ENCODE results near the gene PIGO.

PIGO gene

GRCh38 chr9:35102769-35103659 lies 6.6 kb upstream of the PIGO start, which contains the start of gene STOML2:
Gene STOML2 (minus strand): TSS chr9:35103131. CDS start chr9:35103094, 37 bp downstream.
- peak; percentile 97 for ATAC-seq (replicated peaks)
- no peaks in the 10 kb centered on the region for H3K9me3 Mint-ChIP-seq
- peak; percentile 87 to 90 (median 90) for DNase-seq
- peaks cover 39% of the 10 kb centered on the region for H3K36me3 Mint-ChIP-seq (ENCODE audit: insufficient read depth)
- H3K4me3 Mint-ChIP-seq, result peak within 1 kb of the TSS; percentile 87 to 90
- H3K27ac Mint-ChIP-seq, result peak within 1 kb of the TSS; percentile 96 to 98
- peaks cover 26 to 27% of the 10 kb centered on the region in 2 donors for H3K4me1 Mint-ChIP-seq (ENCODE audit: low read depth in 2 of 2)
- H3K27me3 Mint-ChIP-seq, result no peaks in the 10 kb centered on the region

- Mint-ChIP-seq H3K4me3 (peak overlapping the region; percentile 87 to 90), H3K27ac (peak overlapping the region; percentile 96 to 98), H3K4me1 (ENCODE audit: low read depth in 2 of 2) (peaks cover 26 to 31% of the 10 kb centered on the region in 2 donors), H3K9me3 (no peaks in the 10 kb centered on the region), H3K36me3 (ENCODE audit: insufficient read depth) (peaks cover 38% of the 10 kb centered on the region), H3K27me3 (no peaks in the 10 kb centered on the region)
- ATAC-seq (replicated peaks), result peak; percentile 16
- no peak for DNase-seq
Observed at GRCh38 chr9:35102465-35102768, 6.0 kb upstream of the PIGO start.

GRCh38 chr9:35097573-35097972 lies 1.2 kb upstream of the PIGO start:
- Mint-ChIP-seq H3K9me3 (no peaks in the 10 kb centered on the region), H3K4me1 (ENCODE audit: low read depth in 2 of 2) (peaks cover 36 to 39% of the 10 kb centered on the region in 2 donors), H3K27ac (no peak overlapping the region), H3K36me3 (ENCODE audit: insufficient read depth) (peaks cover 38% of the 10 kb centered on the region), H3K4me3 (peak overlapping the region; percentile 19 to 84), H3K27me3 (no peaks in the 10 kb centered on the region)
- DNase-seq (no peak), ATAC-seq (replicated peaks) (no peak)

DNA sequence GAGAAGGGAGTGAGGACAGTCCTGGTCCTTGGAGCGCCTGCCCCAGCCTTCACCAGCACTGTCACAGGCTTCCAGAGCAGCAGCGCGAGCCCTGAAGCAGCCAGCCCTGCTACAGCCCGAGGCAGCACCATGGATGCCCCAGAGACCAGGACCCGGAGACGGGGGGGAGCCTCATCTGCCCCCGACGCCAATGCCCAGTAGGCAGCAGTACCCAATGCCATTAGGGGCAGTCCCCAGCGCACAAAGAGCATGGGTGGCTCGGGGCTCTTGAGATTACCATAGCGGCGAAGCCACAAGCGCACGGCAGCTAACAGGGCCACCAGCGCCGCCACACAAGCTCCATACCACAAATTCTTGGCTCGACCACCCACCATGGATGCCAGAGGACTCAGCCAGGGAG lies 4.9 kb downstream of the PIGO start:
- no peak for ATAC-seq (replicated peaks)
- peaks cover 37% of the 10 kb centered on the region for H3K36me3 Mint-ChIP-seq (ENCODE audit: insufficient read depth)
- no peaks in the 10 kb centered on the region for H3K9me3 Mint-ChIP-seq
- H3K4me3 Mint-ChIP-seq, result no peak overlapping the region
- H3K27ac Mint-ChIP-seq, result no peak overlapping the region
- H3K4me1 Mint-ChIP-seq (ENCODE audit: low read depth in 2 of 2), result peaks cover 18 to 19% of the 10 kb centered on the region in 2 donors
- H3K27me3 Mint-ChIP-seq, result no peaks in the 10 kb centered on the region
- no peak for DNase-seq

GRCh38 chr9:35089434-35089833 lies 7.0 kb downstream of the PIGO start:
- Mint-ChIP-seq H3K4me1 (ENCODE audit: low read depth in 2 of 2) (peaks cover 2 to 13% of the 10 kb centered on the region in 2 donors), H3K27ac (no peak overlapping the region), H3K4me3 (no peak overlapping the region), H3K27me3 (no peaks in the 10 kb centered on the region), H3K9me3 (no peaks in the 10 kb centered on the region), H3K36me3 (ENCODE audit: insufficient read depth) (peaks cover 25% of the 10 kb centered on the region)
- DNase-seq (no peak), ATAC-seq (replicated peaks) (no peak)

DNA sequence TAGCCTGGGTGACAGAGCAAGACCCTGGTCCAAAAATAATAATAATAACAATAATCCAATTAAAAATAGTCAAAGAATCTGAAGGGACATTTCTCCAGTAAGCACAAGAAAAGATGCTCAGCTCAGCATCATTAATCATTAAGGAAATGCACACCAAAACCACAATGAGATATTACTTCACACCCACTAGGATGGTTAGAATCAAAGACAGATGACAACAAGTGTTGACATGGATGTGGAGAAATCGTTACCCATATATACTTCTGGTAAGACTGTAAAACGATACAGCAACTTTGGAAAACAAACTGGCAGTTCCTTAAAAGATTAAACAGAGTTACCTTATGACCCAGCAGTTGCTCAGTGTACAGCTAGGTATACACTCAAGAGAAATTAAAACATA lies 11.3 kb downstream of the PIGO start:
- no peaks in the 10 kb centered on the region for H3K27me3 Mint-ChIP-seq
- H3K4me3 Mint-ChIP-seq, result no peak overlapping the region
- H3K27ac Mint-ChIP-seq, result no peak overlapping the region
- ATAC-seq (replicated peaks), result peak; percentile 82
- H3K9me3 Mint-ChIP-seq, result no peaks in the 10 kb centered on the region
- H3K36me3 Mint-ChIP-seq (ENCODE audit: insufficient read depth), result peaks cover 15% of the 10 kb centered on the region
- H3K4me1 Mint-ChIP-seq (ENCODE audit: low read depth in 2 of 2), result peaks cover 3 to 14% of the 10 kb centered on the region in 2 donors
- no peak for DNase-seq

DNA sequence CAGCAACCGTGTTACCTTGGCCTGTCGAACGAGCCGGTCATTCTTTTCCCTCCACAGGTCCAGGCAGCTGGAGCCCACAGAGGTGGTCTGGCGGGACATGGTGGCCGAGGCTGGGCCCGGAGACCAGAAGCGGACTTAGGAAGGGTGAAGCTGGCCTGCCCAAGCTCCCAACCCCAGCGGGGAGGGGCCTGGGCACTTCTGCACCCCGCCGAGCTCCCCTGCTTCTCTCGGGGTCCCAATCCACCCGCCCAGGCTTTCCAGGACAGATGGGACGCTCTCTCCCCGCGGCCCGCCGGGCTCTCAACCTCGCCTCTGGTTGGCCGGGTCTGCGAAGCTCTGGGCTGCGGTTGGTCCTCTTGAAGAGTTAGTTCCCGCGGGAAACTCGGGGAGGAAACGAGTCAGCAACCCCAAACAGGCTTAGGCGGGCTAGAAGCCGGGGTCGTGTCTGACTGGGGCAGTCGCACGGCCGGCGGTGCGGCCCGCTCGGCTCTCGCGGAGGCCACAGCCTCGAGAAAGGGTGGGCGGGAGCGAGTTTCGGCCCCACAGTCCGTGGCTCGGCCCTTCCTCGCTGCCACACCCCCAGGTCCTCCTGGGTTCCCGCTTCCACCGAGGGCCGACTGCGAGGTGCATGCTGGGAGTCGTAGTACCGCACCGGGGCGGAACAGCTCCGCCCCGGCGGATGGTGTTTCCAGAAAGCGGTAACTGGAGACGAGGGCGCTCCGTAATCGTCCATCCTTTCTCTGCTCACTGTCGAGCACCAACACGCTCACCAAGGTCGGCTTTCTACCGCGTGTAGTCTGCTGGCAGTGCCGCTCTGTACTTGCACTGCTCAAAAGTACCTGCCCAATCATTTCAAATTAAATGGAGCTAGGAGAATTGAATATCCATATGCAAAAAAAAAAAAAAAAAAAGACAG lies 16.7 kb downstream of the PIGO start, which contains the start of gene FANCG:
Gene FANCG (minus strand): TSS at position 517 of the 916 bp plus-strand sequence. CDS start 418 bp downstream, at position 99.
- DNase-seq, result peak; percentile 59 to 67 (median 64)
- Mint-ChIP-seq H3K27me3 (no peaks in the 10 kb centered on the region), H3K36me3 (ENCODE audit: insufficient read depth) (peaks cover 14% of the 10 kb centered on the region), H3K4me3 (peak within 1 kb of the TSS; percentile 90 to 98), H3K9me3 (no peaks in the 10 kb centered on the region), H3K27ac (peak within 1 kb of the TSS; percentile 55 to 89), H3K4me1 (ENCODE audit: low read depth in 2 of 2) (peaks cover 17 to 23% of the 10 kb centered on the region in 2 donors)
- peak; percentile 94 for ATAC-seq (replicated peaks)

DNA sequence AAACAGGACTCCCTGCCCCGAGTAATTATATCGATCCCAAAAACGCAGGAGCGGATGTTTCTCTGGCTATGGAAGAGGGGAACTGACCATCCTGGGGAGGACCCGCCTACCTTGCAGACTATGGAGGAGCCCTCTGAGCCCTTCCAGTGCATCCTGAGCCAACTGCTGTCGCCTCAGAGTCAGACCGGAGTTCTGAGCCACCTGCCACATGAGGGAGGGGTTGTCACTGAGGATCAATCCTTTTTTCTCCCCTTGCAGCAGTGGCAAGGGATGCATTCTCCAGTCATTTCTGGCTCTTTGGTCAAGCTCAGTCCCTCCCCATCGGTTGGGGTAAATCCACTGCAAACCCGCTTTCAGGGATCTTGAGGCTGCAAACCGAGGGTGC lies 17.4 kb downstream of the PIGO start:
- Mint-ChIP-seq H3K27ac (peak overlapping the region; percentile 55 to 89), H3K36me3 (ENCODE audit: insufficient read depth) (peaks cover 16% of the 10 kb centered on the region), H3K27me3 (no peaks in the 10 kb centered on the region), H3K4me1 (ENCODE audit: low read depth in 2 of 2) (peaks cover 17 to 22% of the 10 kb centered on the region in 2 donors), H3K9me3 (no peaks in the 10 kb centered on the region), H3K4me3 (peak overlapping the region; percentile 90 to 98)
- ATAC-seq (replicated peaks), result no peak
- no peak for DNase-seq

GRCh38 chr9:35078066-35078465 lies 18.3 kb downstream of the PIGO start:
- Mint-ChIP-seq H3K27ac (peak overlapping the region in 1 of 2 donors; percentile 57), H3K4me3 (peak overlapping the region; percentile 90 to 98), H3K9me3 (no peaks in the 10 kb centered on the region), H3K4me1 (ENCODE audit: low read depth in 2 of 2) (peaks cover 18 to 23% of the 10 kb centered on the region in 2 donors), H3K36me3 (ENCODE audit: insufficient read depth) (peaks cover 16% of the 10 kb centered on the region), H3K27me3 (no peaks in the 10 kb centered on the region)
- DNase-seq, result no peak
- no peak for ATAC-seq (replicated peaks)

DNA sequence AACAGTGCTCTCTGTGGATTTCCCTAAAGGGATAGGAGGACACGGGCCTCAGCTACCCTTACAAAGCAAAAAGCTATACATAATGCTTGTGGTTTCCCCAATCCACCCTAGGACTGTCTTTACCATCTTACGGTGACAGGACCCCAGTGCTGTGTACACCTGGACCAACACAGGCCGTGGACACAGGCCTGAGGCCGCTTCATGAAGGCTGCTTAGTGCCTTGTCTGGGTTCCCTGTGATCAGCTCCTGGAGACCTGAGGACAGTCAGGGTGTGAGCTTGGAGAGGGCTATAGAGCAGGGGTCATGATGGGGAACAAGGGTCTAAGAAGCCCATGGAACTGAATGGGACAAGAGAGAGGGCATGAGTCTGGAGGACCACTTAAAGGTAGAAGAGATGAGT lies 19.5 kb downstream of the PIGO start:
- Mint-ChIP-seq H3K27me3 (no peaks in the 10 kb centered on the region), H3K4me1 (ENCODE audit: low read depth in 2 of 2) (peaks cover 21 to 28% of the 10 kb centered on the region in 2 donors), H3K4me3 (no peak overlapping the region)

GRCh38 chr9:35075358-35075757 lies 21.0 kb downstream of the PIGO start:
- H3K27ac Mint-ChIP-seq, result no peak overlapping the region
- no peaks in the 10 kb centered on the region for H3K9me3 Mint-ChIP-seq
- peaks cover 31% of the 10 kb centered on the region for H3K36me3 Mint-ChIP-seq (ENCODE audit: insufficient read depth)
- ATAC-seq (replicated peaks) (no peak), DNase-seq (no peak)
- H3K27me3 Mint-ChIP-seq, result no peaks in the 10 kb centered on the region
- no peak overlapping the region for H3K4me3 Mint-ChIP-seq
- H3K4me1 Mint-ChIP-seq (ENCODE audit: low read depth in 2 of 2), result peaks cover 33 to 40% of the 10 kb centered on the region in 2 donors

More for the DNA sequence above, 19.5 kb downstream of the PIGO start:
- no peak overlapping the region for H3K27ac Mint-ChIP-seq
- DNase-seq (no peak), ATAC-seq (replicated peaks) (no peak)
- no peaks in the 10 kb centered on the region for H3K9me3 Mint-ChIP-seq
- H3K36me3 Mint-ChIP-seq (ENCODE audit: insufficient read depth), result peaks cover 23% of the 10 kb centered on the region

GRCh38 chr9:35074791-35075190 lies 21.6 kb downstream of the PIGO start:
- peaks cover 33 to 40% of the 10 kb centered on the region in 2 donors for H3K4me1 Mint-ChIP-seq (ENCODE audit: low read depth in 2 of 2)
- no peak for ATAC-seq (replicated peaks)
- no peaks in the 10 kb centered on the region for H3K27me3 Mint-ChIP-seq
- no peaks in the 10 kb centered on the region for H3K9me3 Mint-ChIP-seq
- peaks cover 31% of the 10 kb centered on the region for H3K36me3 Mint-ChIP-seq (ENCODE audit: insufficient read depth)
- H3K27ac Mint-ChIP-seq, result no peak overlapping the region
- no peak for DNase-seq
- H3K4me3 Mint-ChIP-seq, result no peak overlapping the region

DNA sequence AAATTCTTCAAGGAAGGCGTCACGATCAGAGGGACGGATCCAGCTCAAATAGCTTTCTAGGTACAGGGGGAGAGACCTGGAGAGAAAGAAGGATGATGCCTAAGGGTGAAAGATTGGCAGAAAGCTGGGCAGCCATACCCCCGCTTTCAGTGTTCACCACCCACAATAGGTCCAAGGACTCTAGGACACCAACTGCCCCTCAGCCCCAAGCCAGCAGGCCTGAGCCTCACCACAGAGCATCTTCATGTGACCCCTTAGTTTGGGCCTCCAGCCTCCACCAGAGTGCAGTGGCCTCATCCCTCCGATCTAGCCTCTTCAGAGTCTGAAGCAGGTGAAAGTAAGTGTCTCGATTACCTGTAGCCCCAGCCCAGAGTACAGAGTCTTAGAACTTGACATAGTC lies 22.2 kb downstream of the PIGO start:
- Mint-ChIP-seq H3K27ac (no peak overlapping the region), H3K4me1 (ENCODE audit: low read depth in 2 of 2) (peaks cover 36% of the 10 kb centered on the region in 2 donors), H3K27me3 (no peaks in the 10 kb centered on the region), H3K9me3 (no peaks in the 10 kb centered on the region), H3K36me3 (ENCODE audit: insufficient read depth) (peaks cover 32% of the 10 kb centered on the region), H3K4me3 (no peak overlapping the region)
- ATAC-seq (replicated peaks) (no peak), DNase-seq (no peak)
